ENCODE data around the gene KRT40.

DNA sequence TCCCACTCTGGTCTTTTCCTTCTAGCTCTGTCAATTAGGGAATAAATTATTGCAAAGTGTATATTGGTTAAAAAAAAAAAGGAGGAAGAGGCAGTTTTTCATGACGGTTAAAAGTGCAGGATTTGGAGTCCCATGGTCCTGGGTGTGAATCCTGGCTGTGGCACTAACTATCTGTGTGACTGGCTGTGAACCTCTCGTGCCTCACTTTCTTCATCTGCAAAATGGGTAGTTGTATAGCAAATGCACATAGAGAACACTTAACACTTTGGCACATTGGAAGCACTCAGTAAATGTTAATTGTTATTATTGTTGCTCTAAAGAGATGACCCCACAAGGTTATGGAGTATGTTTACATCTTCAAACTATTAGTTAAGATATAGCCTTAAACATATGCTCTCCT lies 36.2 kb downstream of the KRT40 start:
- no peak for TF ChIP-seq CTCF (IDR thresholded peaks at IDR 0.05 in 2 of 3, conservative IDR thresholded peaks at IDR 0.05 in 1 of 3; ENCODE audit: control insufficient read depth in 2 of 3, extremely low read depth in 1 of 3, insufficient read depth in 1 of 3, low read depth in 3 of 3, low read length in 3 of 3)
- TF ChIP-seq CHD2 (IDR thresholded peaks at IDR 0.05; ENCODE audit: borderline replicate concordance, low read depth, low read length): no peak
- no peak for TF ChIP-seq ZNF384 (IDR thresholded peaks at IDR 0.05; ENCODE audit: borderline replicate concordance, low read depth, low read length)
- TF ChIP-seq, protein P1, sequence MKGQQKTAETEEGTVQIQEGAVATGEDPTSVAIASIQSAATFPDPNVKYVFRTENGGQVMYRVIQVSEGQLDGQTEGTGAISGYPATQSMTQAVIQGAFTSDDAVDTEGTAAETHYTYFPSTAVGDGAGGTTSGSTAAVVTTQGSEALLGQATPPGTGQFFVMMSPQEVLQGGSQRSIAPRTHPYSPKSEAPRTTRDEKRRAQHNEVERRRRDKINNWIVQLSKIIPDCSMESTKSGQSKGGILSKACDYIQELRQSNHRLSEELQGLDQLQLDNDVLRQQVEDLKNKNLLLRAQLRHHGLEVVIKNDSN (IDR thresholded peaks at IDR 0.05; ENCODE audit: borderline replicate concordance, extremely low read length, insufficient read depth, low read depth, low read length): no peak
- no peak for TF ChIP-seq BRCA1 (IDR thresholded peaks at IDR 0.05; ENCODE audit: low read depth, low read length)
- TF ChIP-seq E2F4 (IDR thresholded peaks at IDR 0.05; ENCODE audit: low read depth, low read length): no peak
- no peak for TF ChIP-seq ASH2L (IDR thresholded peaks at IDR 0.05; ENCODE audit: borderline replicate concordance, low read depth)
- no peak for TF ChIP-seq FOS (IDR thresholded peaks at IDR 0.05; ENCODE audit: borderline replicate concordance, extremely low read depth, insufficient read length)
